MM.1S (cell line): ENCODE results near the gene ERV3-1.
"Not testable (repeated sequence)": the region's sequence is repeated elsewhere in the genome, so short reads cannot be mapped to it uniquely, and the experiment has no call there.

ENCODE experiments used
- EZH2phosphoT487 ChIP-seq: fragments of 300-600 bp; sonication (generic); IDR thresholded peaks from 2 replicates; pipeline ENCODE4 v1.6.1; 2018; ENCODE audit warnings: antibody characterized with exemption, low read length
- TF ChIP-seq, protein P1 (sequence below): fragments of 300-600 bp; sonication (generic); IDR thresholded peaks from 2 replicates; pipeline ENCODE4 v1.5.1; 2016; ENCODE audit warnings: antibody characterized with exemption, low read length, mixed read lengths

DNA sequence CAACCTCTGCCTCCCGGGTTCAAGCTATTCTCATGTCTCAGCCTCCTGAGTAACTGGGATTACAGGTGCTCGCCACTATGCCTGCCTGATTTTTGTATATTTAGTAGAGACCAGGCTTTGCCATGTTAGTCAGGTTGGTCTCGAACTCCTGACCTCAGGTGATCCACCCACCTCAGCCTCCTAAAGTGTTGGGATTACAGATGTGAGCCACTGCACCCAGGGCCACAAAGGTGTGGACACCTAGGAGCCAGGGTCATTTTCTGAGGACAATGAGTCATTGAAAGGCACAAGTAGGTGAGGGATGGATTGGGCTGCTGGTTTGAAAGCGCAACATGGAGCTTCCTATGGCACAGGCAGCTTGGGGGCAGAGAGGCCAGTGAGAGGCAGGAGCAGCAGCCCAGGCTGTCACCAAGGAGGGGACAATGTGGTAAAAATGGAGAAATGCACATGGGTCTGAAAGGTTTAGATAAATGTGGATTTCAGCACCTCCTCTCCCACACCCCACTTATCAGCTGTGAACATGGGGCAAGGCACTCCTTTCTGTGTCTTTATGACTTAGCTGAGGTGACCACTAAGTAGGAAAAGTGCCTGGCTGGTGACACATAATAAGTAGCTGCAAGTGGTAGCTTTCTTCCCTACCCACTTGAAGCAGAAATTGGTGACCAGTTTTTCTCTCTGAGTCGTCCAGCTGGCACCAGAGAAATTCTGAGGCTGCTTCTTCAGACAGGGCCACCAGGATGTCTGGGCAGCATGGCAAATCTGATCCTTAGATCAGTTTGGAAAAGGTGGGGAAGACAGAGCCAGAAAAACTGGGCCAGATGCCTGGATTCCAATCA lies 61.6 kb downstream of the ERV3-1 start:
- TF ChIP-seq, protein P1, sequence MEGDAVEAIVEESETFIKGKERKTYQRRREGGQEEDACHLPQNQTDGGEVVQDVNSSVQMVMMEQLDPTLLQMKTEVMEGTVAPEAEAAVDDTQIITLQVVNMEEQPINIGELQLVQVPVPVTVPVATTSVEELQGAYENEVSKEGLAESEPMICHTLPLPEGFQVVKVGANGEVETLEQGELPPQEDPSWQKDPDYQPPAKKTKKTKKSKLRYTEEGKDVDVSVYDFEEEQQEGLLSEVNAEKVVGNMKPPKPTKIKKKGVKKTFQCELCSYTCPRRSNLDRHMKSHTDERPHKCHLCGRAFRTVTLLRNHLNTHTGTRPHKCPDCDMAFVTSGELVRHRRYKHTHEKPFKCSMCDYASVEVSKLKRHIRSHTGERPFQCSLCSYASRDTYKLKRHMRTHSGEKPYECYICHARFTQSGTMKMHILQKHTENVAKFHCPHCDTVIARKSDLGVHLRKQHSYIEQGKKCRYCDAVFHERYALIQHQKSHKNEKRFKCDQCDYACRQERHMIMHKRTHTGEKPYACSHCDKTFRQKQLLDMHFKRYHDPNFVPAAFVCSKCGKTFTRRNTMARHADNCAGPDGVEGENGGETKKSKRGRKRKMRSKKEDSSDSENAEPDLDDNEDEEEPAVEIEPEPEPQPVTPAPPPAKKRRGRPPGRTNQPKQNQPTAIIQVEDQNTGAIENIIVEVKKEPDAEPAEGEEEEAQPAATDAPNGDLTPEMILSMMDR: not testable (repeated sequence)
- not testable (repeated sequence) for TF ChIP-seq EZH2phosphoT487
